Heart right ventricle (tissue), 16 donors: ENCODE measurements around the gene PURB. TPM values are rescaled to one million over a fixed set of nuclear protein-coding genes. Genes with fewer than 3 reads are reported as not detected.

Experiments used
- ATAC-seq, 8 donors: fragments of 200-7000 bp; cut with Tn5 transposase; one replicate each; pipeline ENCODE4 v1.9.1; 2020; ENCODE audit warnings: mild to moderate bottlenecking in 8 of 8, moderate library complexity in 8 of 8, moderate number of reproducible peaks in 1 of 8
- DNase-seq, 2 donors: peaks; one replicate each; pipeline ENCODE4 v3.0.0-alpha.2; 2020
- H3K27ac ChIP-seq, 10 donors: fragments of 200-600 bp; sonication (generic) in 2 of 10; one replicate each; pipeline versions ENCODE4 v1.5.0 to v1.8.0; 2020 to 2022; ENCODE audit warnings: mild to moderate bottlenecking in 3 of 10
- H3K27me3 ChIP-seq, 7 donors: fragments of 200-600 bp; one replicate each; pipeline ENCODE4 v1.8.0; 2021 to 2022; ENCODE audit warnings: mild to moderate bottlenecking in 2 of 7
- H3K36me3 ChIP-seq, 9 donors: fragments of 200-600 bp; sonication (generic) in 1 of 9; one replicate each; pipeline versions ENCODE4 v1.5.0 to v1.8.0; 2020 to 2022; ENCODE audit warnings: mild to moderate bottlenecking in 2 of 9
- H3K4me1 ChIP-seq, 9 donors: fragments of 200-600 bp; sonication (generic) in 1 of 9; one replicate each; pipeline versions ENCODE4 v1.5.0 to v1.8.0; 2020 to 2022; ENCODE audit warnings: mild to moderate bottlenecking in 4 of 9
- H3K4me3 ChIP-seq, 10 donors: fragments of 200-600 bp; sonication (generic) in 2 of 10; one replicate each; pipeline versions ENCODE4 v1.5.0 to v1.8.0; 2020 to 2022; ENCODE audit warnings: mild to moderate bottlenecking in 7 of 10, moderate library complexity in 2 of 10
- H3K9me3 ChIP-seq, 11 donors: fragments of 200-600 bp in 10 of 11; sonication (generic) in 2 of 11; one replicate each; pipeline versions ENCODE4 v1.5.0 to v1.8.0; 2013 to 2022; ENCODE audit warnings: mild to moderate bottlenecking in 2 of 11, control low read depth in 1 of 11, moderate library complexity in 1 of 11
- CTCF ChIP-seq, 9 donors: fragments of 200-600 bp; sonication (generic) in 2 of 9; IDR thresholded peaks; one replicate each; pipeline versions ENCODE4 v1.5.0 to v1.8.0; 2021 to 2022; ENCODE audit warnings: antibody characterized with exemption in 9 of 9, mild to moderate bottlenecking in 5 of 9, moderate library complexity in 1 of 9
- WGBS, 2 donors: extraction: QIAGEN DNeasy Blood & Tissue Kit; methylation state at CpG; one replicate each; pipeline ENCODE4 v1.1.7; 2013; ENCODE audit warnings: inconsistent platforms in 1 of 2; 5-methylcytosine and 5-hydroxymethylcytosine counted together
- intact Hi-C, 10 donors: fragments of 100-400 bp; cut with DNase I; formaldehyde crosslinking; loops; one replicate each; pipeline versions ENCODE4 v1.11.1 to v1.14.2; 2022
- polyA plus RNA-seq, 2 donors: library from polyadenylated mRNA; stranded (reverse); fragments of 200-250 nt; gene quantifications; one replicate each; pipeline ENCODE4 v1.2.3, GENCODE V29; 2013
- total RNA-seq, 10 donors: library from RNA; stranded (reverse); fragmentation: NEBNext Ultra II Directional in 3 of 10; extraction: Animal tissue kit (Norgen Biotek cat#: 25700) in 3 of 10; gene quantifications; one replicate each; pipeline versions ENCODE4 v1.2.1 to v1.2.4, GENCODE V29; 2021 to 2023
- donor health status: Arrhythmogenic right ventricular cardiomyopathy.
- donor health status: ischemic (EF 13 %, LVEDD 7.1; RV severe dilation, severe dysfunction).
- donor health status: healthy with polysubstance abuse.
- donor health status: DM: no; HTN: yes; CAD: no.
- donor health status: DM: no; HTN: no; CAD: no.
- donor health status: ischemic (EF 25% LVEDD 6.9; RV normal size, moderate dysfunction).
- donor health status: ischemic (EF 25% LVEDD 5.7; RV mildly dilated, moderate dysfunction).
- donor health status: healthy.
- donor health status: DM: yes; HTN: yes; CAD: no.
- donor health status: Ischemic cardiomyopathy.
- donor health status: ischemic (EF 35%, LVEDD 5.7; RV mildly dilated, moderate dysfunction).
- donor health status: nonischemic (EF 11% LVEDD 7.7; RV severe dilation, severe dysfunction).
- donor health status: DM: yes; HTN: yes; CAD: no.
- donor health status: PGD.
- donor health status: ischemic (EF 29% LVEDD 5.4; RV normal size, mild dysfunction).
- donor health status: nonischemic (EF 23%, LVEDD 6.1; RV moderate dilation, normal function).

Gene PURB
- total and polyA plus RNA-seq, 12 donors = 6.6 to 18.7 (median 16.4) TPM

DNA sequence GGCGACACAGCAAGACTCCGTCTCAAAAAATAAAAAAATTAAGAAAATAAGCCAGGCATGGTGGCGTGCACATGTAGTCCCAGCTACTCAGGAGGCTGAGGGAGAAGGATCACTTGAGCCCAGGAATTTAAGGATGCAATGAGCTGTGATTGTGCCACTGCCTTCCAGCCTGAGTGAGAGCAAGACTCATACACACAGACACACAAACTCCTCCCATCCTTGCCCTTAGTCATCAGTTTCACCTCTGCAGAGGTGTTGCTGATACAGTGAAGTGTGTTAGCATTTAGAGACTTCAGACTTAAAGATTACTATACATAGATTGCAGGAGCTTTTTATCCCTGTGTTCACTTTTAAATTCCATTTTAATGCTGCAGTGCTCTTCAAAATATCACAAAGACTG is 31.9 kb downstream of the PURB start:
- DNase-seq (no peak), ATAC-seq (no peak)
- Histone ChIP-seq H3K27me3 (no peaks in the 10 kb centered on the region), H3K27ac (no peak overlapping the region), H3K36me3 (no peaks in the 10 kb centered on the region), H3K4me3 (no peak overlapping the region), H3K4me1 (peaks cover 0 to 15% (median 9%) of the 10 kb centered on the region in 9 donors), H3K9me3 (no peaks in the 10 kb centered on the region)
- 89 to 95% methylated on average over 3 of the region's 3 CpGs for WGBS, 2 donors
- TF ChIP-seq CTCF (IDR thresholded peaks at IDR 0.05) = no peak
- intact Hi-C loops = loop anchor here in 3 of 10 donors (5.0 to 10.0 kb wide), 2 partner anchors 34 to 281 kb away; partner anchors contain the start of gene PURB (in 1 of the 3)

DNA sequence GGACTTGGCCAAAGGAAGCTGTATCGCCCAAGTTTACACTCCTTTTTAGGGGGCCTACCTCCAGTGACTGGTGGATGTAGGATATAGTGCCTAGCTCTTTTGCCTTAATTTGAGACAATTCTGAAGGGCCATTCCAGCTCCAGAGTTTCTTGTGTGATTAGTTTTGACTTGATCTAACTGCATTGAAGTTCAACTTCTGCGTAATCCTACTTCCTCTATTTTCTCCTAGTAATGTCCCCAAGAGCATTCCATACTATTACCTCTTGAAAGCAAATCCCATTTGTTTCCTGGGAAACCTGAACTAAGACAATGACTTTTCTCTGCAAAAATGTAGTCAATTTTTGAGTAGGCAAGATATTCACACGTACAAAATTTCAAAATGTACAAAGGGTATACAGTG is 32.7 kb downstream of the PURB start:
- no peak for TF ChIP-seq CTCF (IDR thresholded peaks at IDR 0.05)
- ATAC-seq = no peak
- H3K36me3 ChIP-seq = no peaks in the 10 kb centered on the region
- WGBS, 2 donors = 86% methylated on average over 3 of the region's 3 CpGs
- no peak overlapping the region for H3K4me3 ChIP-seq
- DNase-seq = no peak
- no peaks in the 10 kb centered on the region for H3K27me3 ChIP-seq
- intact Hi-C loops = loop anchor here in 3 of 10 donors (5.0 to 10.0 kb wide), 2 partner anchors 35 to 282 kb away; partner anchors contain the start of gene PURB (in 1 of the 3)
- no peak overlapping the region for H3K27ac ChIP-seq
- no peaks in the 10 kb centered on the region for H3K9me3 ChIP-seq
- peaks cover 0 to 15% (median 9%) of the 10 kb centered on the region in 9 donors for H3K4me1 ChIP-seq

- Histone ChIP-seq H3K9me3 (no peaks in the 10 kb centered on the region), H3K4me1 (peaks cover 0 to 29% (median 22%) of the 10 kb centered on the region in 9 donors), H3K36me3 (no peaks in the 10 kb centered on the region), H3K27ac (no peak overlapping the region), H3K27me3 (no peaks in the 10 kb centered on the region), H3K4me3 (no peak overlapping the region)
- WGBS, 2 donors = 84 to 86% methylated on average over 5 of the region's 5 CpGs
- TF ChIP-seq CTCF (IDR thresholded peaks at IDR 0.05) = no peak
- intact Hi-C loops = loop anchor here in 9 of 10 donors (2.0 to 10.0 kb wide), 13 partner anchors 32 to 285 kb away; partner anchors contain the start of genes PPIA (in 4 of the 9), OGDH (in 2 of the 9), PURB (in 2 of the 9) and TMED4 (in 2 of the 9)
- no peak for DNase-seq
- ATAC-seq = no peak
Observed at GRCh38 chr7:44849885-44850544, 35.3 kb downstream of the PURB start.

DNA sequence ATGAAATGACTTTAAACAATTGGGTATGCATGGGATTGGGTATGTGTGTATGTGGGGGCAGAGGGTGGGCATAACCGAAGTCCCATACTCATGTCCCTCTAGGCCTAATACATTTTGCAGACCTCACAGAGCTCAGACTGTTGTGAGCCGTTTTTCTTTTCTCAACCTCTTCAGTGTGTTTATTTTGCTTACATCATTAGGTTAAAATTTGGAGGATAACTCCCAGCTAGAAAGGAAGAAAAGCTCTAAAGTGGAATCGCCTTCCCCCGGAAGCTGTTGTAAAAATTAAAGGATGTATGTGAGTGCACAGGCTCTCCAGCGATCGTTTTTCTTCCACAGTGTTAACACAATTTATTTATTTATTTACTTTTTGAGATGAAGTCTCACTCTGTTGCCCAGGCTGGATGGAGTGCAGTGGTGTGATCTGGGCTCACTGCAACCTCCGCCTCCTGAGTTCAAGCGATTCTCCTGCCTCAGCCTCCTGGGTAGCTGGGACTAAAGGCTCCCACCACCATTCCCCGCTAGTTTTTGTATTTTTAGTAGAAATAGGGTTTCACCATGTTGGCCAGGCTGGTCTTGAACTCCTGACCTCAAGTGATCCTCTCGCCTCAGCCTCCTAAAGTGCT is 36.0 kb downstream of the PURB start:
- Histone ChIP-seq H3K27me3 (no peaks in the 10 kb centered on the region), H3K27ac (peak overlapping the region in 3 of 10 donors; percentile 86 to 96 (median 89)), H3K4me3 (peak overlapping the region in 5 of 10 donors; percentile 59 to 77 (median 69)), H3K36me3 (no peaks in the 10 kb centered on the region), H3K9me3 (no peaks in the 10 kb centered on the region), H3K4me1 (peaks cover 0 to 35% (median 28%) of the 10 kb centered on the region in 9 donors)
- ATAC-seq (no peak), DNase-seq (no peak)
- no peak for TF ChIP-seq CTCF (IDR thresholded peaks at IDR 0.05)
- intact Hi-C loops = loop anchor here in 9 of 10 donors (2.0 to 10.0 kb wide), 12 partner anchors 33 to 267 kb away; partner anchors contain the start of genes PPIA (in 4 of the 9), OGDH (in 2 of the 9), TMED4 (in 2 of the 9) and PURB (in 1 of the 9)
- WGBS, 2 donors = 76 to 77% methylated on average over 10 of the region's 10 CpGs
